Liver (tissue), 9 donors: ENCODE measurements around the gene ATP2C2. TPM values are rescaled to one million over a fixed set of nuclear protein-coding genes. Genes with fewer than 3 reads are reported as not detected.

Source experiments
- DNase-seq: peaks from one replicate; pipeline ENCODE4 v3.0.0-alpha.2; 2017; ENCODE audit warnings: low spot score
- H3K27ac ChIP-seq, 2 donors: one replicate each; pipeline ENCODE4 v1.7.0; 2013; ENCODE audit warnings: inconsistent platforms in 2 of 2, low read length in 2 of 2, control low read depth in 1 of 2, low read depth in 1 of 2, mild to moderate bottlenecking in 1 of 2
- H3K27me3 ChIP-seq, 4 donors: one replicate each; pipeline versions ENCODE4 v1.6.1 to v1.7.0; 2013; ENCODE audit warnings: low read length in 3 of 4, inconsistent platforms in 1 of 4, mild to moderate bottlenecking in 1 of 4, moderate library complexity in 1 of 4; ENCODE audit not compliant: control insufficient read depth in 4 of 4, insufficient read depth in 4 of 4
- H3K36me3 ChIP-seq, 4 donors: one replicate each; pipeline versions ENCODE4 v1.6.1 to v1.7.0; 2013; ENCODE audit warnings: low read length in 3 of 4, mild to moderate bottlenecking in 3 of 4, low read depth in 1 of 4, moderate library complexity in 1 of 4; ENCODE audit not compliant: control insufficient read depth in 4 of 4, insufficient read depth in 3 of 4
- H3K4me1 ChIP-seq, 4 donors: one replicate each; pipeline versions ENCODE4 v1.6.1 to v1.7.0; 2013; ENCODE audit warnings: low read length in 3 of 4, mild to moderate bottlenecking in 3 of 4, moderate library complexity in 1 of 4; ENCODE audit not compliant: control insufficient read depth in 4 of 4, insufficient read depth in 4 of 4
- H3K4me3 ChIP-seq, 3 donors: one replicate each; pipeline versions ENCODE4 v1.6.1 to v1.7.0; 2013; ENCODE audit warnings: low read length in 3 of 3, control low read depth in 1 of 3, low read depth in 1 of 3, mild to moderate bottlenecking in 1 of 3
- H3K9ac ChIP-seq, 2 donors: one replicate each; pipeline ENCODE4 v1.7.0; 2013; ENCODE audit warnings: low read length in 2 of 2, mild to moderate bottlenecking in 2 of 2, moderate library complexity in 2 of 2, control low read depth in 1 of 2, low read depth in 1 of 2
- H3K9me3 ChIP-seq, 4 donors: one replicate each; pipeline versions ENCODE4 v1.6.1 to v1.7.0; 2013; ENCODE audit warnings: low read length in 3 of 4; ENCODE audit not compliant: control insufficient read depth in 4 of 4
- EGR1 ChIP-seq, 2 donors: IDR thresholded peaks; 2 replicates each; pipeline ENCODE4 v1.6.1; 2016 to 2018; ENCODE audit warnings: antibody characterized with exemption in 2 of 2, low read depth in 2 of 2
- FOXA1 ChIP-seq: IDR thresholded peaks from 2 replicates; pipeline ENCODE4 v1.6.1; 2016; ENCODE audit warnings: antibody characterized with exemption
- FOXA2 ChIP-seq: IDR thresholded peaks from 2 replicates; pipeline ENCODE4 v1.6.1; 2016; ENCODE audit warnings: antibody characterized with exemption
- GABPA ChIP-seq, 2 donors: IDR thresholded peaks in 1 of 2; conservative IDR thresholded peaks in 1 of 2; 2 replicates each; pipeline ENCODE4 v1.6.1; 2016; ENCODE audit warnings: antibody characterized with exemption in 2 of 2, mild to moderate bottlenecking in 1 of 2, moderate library complexity in 1 of 2
- HNF4A ChIP-seq, 2 donors: conservative IDR thresholded peaks; 2 replicates each; pipeline ENCODE4 v1.6.1; 2016; ENCODE audit warnings: antibody characterized with exemption in 2 of 2, mild to moderate bottlenecking in 2 of 2
- HNF4G ChIP-seq: IDR thresholded peaks from 2 replicates; pipeline ENCODE4 v1.6.1; 2016; ENCODE audit warnings: antibody characterized with exemption
- JUND ChIP-seq, 2 donors: IDR thresholded peaks; 2 replicates each; pipeline ENCODE4 v1.6.1; 2016; ENCODE audit warnings: antibody characterized with exemption in 2 of 2
- MAX ChIP-seq: IDR thresholded peaks from 2 replicates; pipeline ENCODE4 v1.6.1; 2016; ENCODE audit warnings: antibody characterized with exemption
- RAD21 ChIP-seq, 2 donors: IDR thresholded peaks; 2 replicates each; pipeline ENCODE4 v1.6.1; 2016; ENCODE audit warnings: antibody characterized with exemption in 2 of 2, mild to moderate bottlenecking in 2 of 2
- RXRA ChIP-seq, 2 donors: IDR thresholded peaks; 2 replicates each; pipeline ENCODE4 v1.6.1; 2017 to 2018; ENCODE audit warnings: antibody characterized with exemption in 2 of 2, mild to moderate bottlenecking in 1 of 2
- SP1 ChIP-seq: IDR thresholded peaks from 2 replicates; pipeline ENCODE4 v1.6.1; 2018; ENCODE audit warnings: antibody characterized with exemption, mild to moderate bottlenecking
- TAF1 ChIP-seq: conservative IDR thresholded peaks from 2 replicates; pipeline ENCODE4 v1.6.1; 2016; ENCODE audit warnings: antibody characterized with exemption, mild to moderate bottlenecking
- YY1 ChIP-seq: IDR thresholded peaks from 2 replicates; pipeline ENCODE4 v1.6.1; 2016; ENCODE audit warnings: antibody characterized with exemption, mild to moderate bottlenecking
- ZBTB33 ChIP-seq: IDR thresholded peaks from 2 replicates; pipeline ENCODE4 v1.6.1; 2016; ENCODE audit warnings: antibody characterized with exemption
- WGBS: extraction: QIAGEN DNeasy Blood & Tissue Kit; methylation state at CpG from one replicate; pipeline ENCODE4 v1.1.7; 2013; 5-methylcytosine and 5-hydroxymethylcytosine counted together
- polyA plus RNA-seq, 2 donors: library from polyadenylated mRNA; stranded (reverse) in 1 of 2; unstranded in 1 of 2; fragments of 200-250 nt in 1 of 2; fragments of >200 nt in 1 of 2; fragmentation: Nextera tagmentation in 1 of 2; extraction: Ambion mirVana in 1 of 2; gene quantifications; one replicate each; pipeline versions ENCODE4 v1.2.1 to v1.2.3, GENCODE V29; 2013 to 2015
- total RNA-seq, 2 donors: library from RNA; depleted of rRNA; stranded (reverse); fragments of >200 nt; gene quantifications; one replicate each; pipeline ENCODE4 v1.2.3, GENCODE V29; 2014
- TF ChIP-seq, protein P1 (sequence below): IDR thresholded peaks from 2 replicates; pipeline ENCODE4 v1.6.1; 2016; ENCODE audit warnings: antibody characterized with exemption
- TF ChIP-seq, protein P2 (sequence below): IDR thresholded peaks from 2 replicates; pipeline ENCODE4 v1.6.1; 2016; ENCODE audit warnings: antibody characterized with exemption, mild to moderate bottlenecking
- donor health status: healthy.
- donor health status: healthy.
- donor health status: healthy.
- donor health status: healthy.
- donor health status: healthy.

ATP2C2 gene
- total and polyA plus RNA-seq, 4 donors: 0.05 to 0.33 (median 0.22) TPM

GRCh38 chr16:84451781-84452180, 83.4 kb downstream of the ATP2C2 start:
- no peaks in the 10 kb centered on the region for H3K9me3 ChIP-seq
- no peaks in the 10 kb centered on the region for H3K27me3 ChIP-seq
- H3K36me3 ChIP-seq: no peaks in the 10 kb centered on the region
- no peak overlapping the region for H3K9ac ChIP-seq
- H3K4me3 ChIP-seq: no peak overlapping the region
- DNase-seq: no peak
- TF ChIP-seq JUND (IDR thresholded peaks at IDR 0.05) (no peak), FOXA1 (no peak), ZBTB33 (no peak), EGR1 (IDR thresholded peaks at IDR 0.05; ENCODE audit: low read depth in 2 of 2) (no peak), YY1 (no peak), RAD21 (IDR thresholded peaks at IDR 0.05) (no peak)
- H3K4me1 ChIP-seq: no peaks in the 10 kb centered on the region
- WGBS: 76% methylated on average over 17 of the region's 17 CpGs
- no peak overlapping the region for H3K27ac ChIP-seq

- H3K27ac ChIP-seq: no peak overlapping the region
- H3K9ac ChIP-seq: no peak overlapping the region
- DNase-seq: no peak
- H3K27me3 ChIP-seq: no peaks in the 10 kb centered on the region
- 80% methylated on average over 34 of the region's 34 CpGs for WGBS
- no peaks in the 10 kb centered on the region for H3K9me3 ChIP-seq
- no peaks in the 10 kb centered on the region for H3K36me3 ChIP-seq
- H3K4me3 ChIP-seq: no peak overlapping the region
- TF ChIP-seq HNF4A (conservative IDR thresholded peaks at IDR 0.05) (no peak), EGR1 (IDR thresholded peaks at IDR 0.05; ENCODE audit: low read depth in 2 of 2) (no peak), GABPA (IDR thresholded peaks at IDR 0.05 in 1 of 2, conservative IDR thresholded peaks at IDR 0.05 in 1 of 2) (no peak), ZBTB33 (no peak), FOXA1 (no peak), YY1 (no peak), FOXA2 (no peak), SP1 (no peak), MAX (no peak), TAF1 (no peak), HNF4G (no peak), RXRA (IDR thresholded peaks at IDR 0.05) (no peak)
- TF ChIP-seq, protein P1, sequence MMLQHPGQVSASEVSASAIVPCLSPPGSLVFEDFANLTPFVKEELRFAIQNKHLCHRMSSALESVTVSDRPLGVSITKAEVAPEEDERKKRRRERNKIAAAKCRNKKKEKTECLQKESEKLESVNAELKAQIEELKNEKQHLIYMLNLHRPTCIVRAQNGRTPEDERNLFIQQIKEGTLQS: no peak
- TF ChIP-seq, protein P2, sequence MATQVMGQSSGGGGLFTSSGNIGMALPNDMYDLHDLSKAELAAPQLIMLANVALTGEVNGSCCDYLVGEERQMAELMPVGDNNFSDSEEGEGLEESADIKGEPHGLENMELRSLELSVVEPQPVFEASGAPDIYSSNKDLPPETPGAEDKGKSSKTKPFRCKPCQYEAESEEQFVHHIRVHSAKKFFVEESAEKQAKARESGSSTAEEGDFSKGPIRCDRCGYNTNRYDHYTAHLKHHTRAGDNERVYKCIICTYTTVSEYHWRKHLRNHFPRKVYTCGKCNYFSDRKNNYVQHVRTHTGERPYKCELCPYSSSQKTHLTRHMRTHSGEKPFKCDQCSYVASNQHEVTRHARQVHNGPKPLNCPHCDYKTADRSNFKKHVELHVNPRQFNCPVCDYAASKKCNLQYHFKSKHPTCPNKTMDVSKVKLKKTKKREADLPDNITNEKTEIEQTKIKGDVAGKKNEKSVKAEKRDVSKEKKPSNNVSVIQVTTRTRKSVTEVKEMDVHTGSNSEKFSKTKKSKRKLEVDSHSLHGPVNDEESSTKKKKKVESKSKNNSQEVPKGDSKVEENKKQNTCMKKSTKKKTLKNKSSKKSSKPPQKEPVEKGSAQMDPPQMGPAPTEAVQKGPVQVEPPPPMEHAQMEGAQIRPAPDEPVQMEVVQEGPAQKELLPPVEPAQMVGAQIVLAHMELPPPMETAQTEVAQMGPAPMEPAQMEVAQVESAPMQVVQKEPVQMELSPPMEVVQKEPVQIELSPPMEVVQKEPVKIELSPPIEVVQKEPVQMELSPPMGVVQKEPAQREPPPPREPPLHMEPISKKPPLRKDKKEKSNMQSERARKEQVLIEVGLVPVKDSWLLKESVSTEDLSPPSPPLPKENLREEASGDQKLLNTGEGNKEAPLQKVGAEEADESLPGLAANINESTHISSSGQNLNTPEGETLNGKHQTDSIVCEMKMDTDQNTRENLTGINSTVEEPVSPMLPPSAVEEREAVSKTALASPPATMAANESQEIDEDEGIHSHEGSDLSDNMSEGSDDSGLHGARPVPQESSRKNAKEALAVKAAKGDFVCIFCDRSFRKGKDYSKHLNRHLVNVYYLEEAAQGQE: no peak
- no peaks in the 10 kb centered on the region for H3K4me1 ChIP-seq
Measured at GRCh38 chr16:84453061-84453752, 84.9 kb downstream of the ATP2C2 start.
